Kidney capillary endothelial cell (primary cell): Measurements from ENCODE around the gene USP48.
"Not testable (repeated sequence)": the region's sequence is repeated elsewhere in the genome, so short reads cannot be mapped to it uniquely, and the experiment has no call there.

Experiments used
- DNase-seq: peaks from one replicate; pipeline ENCODE4 v3.0.0-alpha.2; 2018; ENCODE audit warnings: low spot score

USP48 gene

GRCh38 chr1:21634806-21635535 is 148.0 kb downstream of the USP48 start:
- DNase-seq, result no peak

- DNase-seq, result no peak
Measured at GRCh38 chr1:21633992-21634805, 148.8 kb downstream of the USP48 start.

GRCh38 chr1:21633141-21633755 is 149.7 kb downstream of the USP48 start:
- DNase-seq, result no peak

- no peak for DNase-seq
Measured at GRCh38 chr1:21631944-21632887, 150.7 kb downstream of the USP48 start.

- not testable (repeated sequence) for DNase-seq
Measured at GRCh38 chr1:21631590-21631943, 151.4 kb downstream of the USP48 start.

GRCh38 chr1:21630571-21631343 is 152.2 kb downstream of the USP48 start:
- DNase-seq, result no peak

GRCh38 chr1:21629971-21630370 is 153.0 kb downstream of the USP48 start:
- no peak for DNase-seq

- DNase-seq, result no peak
Measured at GRCh38 chr1:21628798-21629393, 154.1 kb downstream of the USP48 start.
